Ovary (tissue), 3 donors: Measurements from ENCODE around the gene PTPDC1.

ENCODE experiments used
- CTCF ChIP-seq, 3 donors: fragments of 450-650 bp in 2 of 3; fragments of 200-600 bp in 1 of 3; IDR thresholded peaks; one replicate each; pipeline versions ENCODE4 v1.5.1 to v1.8.0; 2016 to 2022; ENCODE audit warnings: antibody characterized with exemption in 3 of 3, mild to moderate bottlenecking in 1 of 3
- POLR2A ChIP-seq: fragments of 450-650 bp; IDR thresholded peaks from one replicate; pipeline ENCODE4 v1.6.1; 2017; ENCODE audit warnings: antibody characterized with exemption, mild to moderate bottlenecking, moderate library complexity
- donor health status: DM: no; HTN: no; CAD: no.

GRCh38 chr9:94076557-94076956 lies 7.7 kb upstream of the PTPDC1 start:
- TF ChIP-seq CTCF (IDR thresholded peaks at IDR 0.05) (no peak), POLR2A (no peak)
